CD14-positive monocyte (primary cell): ENCODE data around the gene KDR. TPM values are rescaled to one million over a fixed set of nuclear protein-coding genes. Genes with fewer than 3 reads are reported as not detected.

Source experiments
- DNase-seq, 3 donors: peaks; one replicate each; pipeline ENCODE4 v3.0.0-alpha.2; 2011 to 2022
- H2AFZ ChIP-seq: 2 replicates; pipeline ENCODE4 v1.6.0; 2012; ENCODE audit warnings: mild to moderate bottlenecking, low read depth, low read length, inconsistent platforms; ENCODE audit not compliant: insufficient read depth, poor library complexity, severe bottlenecking
- H3K27ac ChIP-seq, 2 donors: 1 replicate in 1 of 2; 2 replicates in 1 of 2; pipeline ENCODE4 v1.5.1; 2012 to 2013; ENCODE audit warnings: low read length in 2 of 2, control low read depth in 1 of 2, inconsistent platforms in 1 of 2, low read depth in 1 of 2, mild to moderate bottlenecking in 1 of 2
- H3K27me3 ChIP-seq, 2 donors: one replicate each; pipeline versions ENCODE4 v1.6.0 to v1.6.1; 2011 to 2013; ENCODE audit warnings: low read length in 2 of 2; ENCODE audit not compliant: control insufficient read depth in 2 of 2, insufficient read depth in 2 of 2
- H3K36me3 ChIP-seq, 2 donors: replicated peaks in 1 of 2; 1 replicate in 1 of 2; 2 replicates in 1 of 2; pipeline versions ENCODE4 v1.5.1 to v1.6.1; 2012 to 2013; ENCODE audit warnings: low read length in 2 of 2, control low read depth in 1 of 2, inconsistent platforms in 1 of 2, mild to moderate bottlenecking in 1 of 2; ENCODE audit not compliant: insufficient read depth in 2 of 2, control insufficient read depth in 1 of 2
- H3K4me1 ChIP-seq, 2 donors: 1 replicate in 1 of 2; 2 replicates in 1 of 2; pipeline versions ENCODE4 v1.5.1 to v1.6.1; 2012 to 2013; ENCODE audit warnings: low read length in 2 of 2, control low read depth in 1 of 2, inconsistent platforms in 1 of 2, mild to moderate bottlenecking in 1 of 2, moderate library complexity in 1 of 2; ENCODE audit not compliant: insufficient read depth in 2 of 2, control insufficient read depth in 1 of 2
- H3K4me2 ChIP-seq: replicated peaks from 2 replicates; pipeline ENCODE3; 2012; ENCODE audit warnings: low read length, moderate library complexity, mild to moderate bottlenecking; ENCODE audit not compliant: poor library complexity, severe bottlenecking; ENCODE audit errors: extremely low read depth
- H3K4me3 ChIP-seq, 3 experiments: fragments of 200-600 bp in 1 of 3; sonication (generic) in 1 of 3; replicated peaks in 1 of 3; 1 replicate in 2 of 3; 2 replicates in 1 of 3; pipeline ENCODE4 v1.5.1; 2011 to 2013; ENCODE audit warnings: low read length in 3 of 3, mild to moderate bottlenecking in 3 of 3, control low read depth in 2 of 3, low read depth in 2 of 3, inconsistent platforms in 1 of 3, moderate library complexity in 1 of 3
- H3K79me2 ChIP-seq: 2 replicates; pipeline ENCODE4 v1.6.0; 2012; ENCODE audit warnings: mild to moderate bottlenecking, control low read depth, inconsistent platforms, low read length, moderate library complexity; ENCODE audit not compliant: insufficient read depth
- H3K9ac ChIP-seq: 2 replicates; pipeline ENCODE4 v1.6.0; 2017; ENCODE audit warnings: low read length, mild to moderate bottlenecking; ENCODE audit not compliant: insufficient read depth, poor library complexity, severe bottlenecking
- H3K9me3 ChIP-seq, 2 donors: replicated peaks in 1 of 2; 1 replicate in 1 of 2; 2 replicates in 1 of 2; pipeline versions ENCODE4 v1.5.1 to v1.6.1; 2012 to 2013; ENCODE audit warnings: low read length in 2 of 2, control low read depth in 1 of 2; ENCODE audit not compliant: control insufficient read depth in 1 of 2, insufficient read depth in 1 of 2
- H4K20me1 ChIP-seq: 2 replicates; pipeline ENCODE4 v1.6.0; 2012; ENCODE audit warnings: mild to moderate bottlenecking, low read length, control low read depth, moderate library complexity; ENCODE audit not compliant: insufficient read depth
- H3K27ac Mint-ChIP-seq, 7 donors: one replicate each; pipeline ENCODE4 v1.8.0; 2020; ENCODE audit warnings: mild to moderate bottlenecking in 7 of 7, mixed read lengths in 7 of 7, moderate library complexity in 6 of 7, inconsistent platforms in 2 of 7
- H3K27me3 Mint-ChIP-seq, 3 donors: one replicate each; pipeline ENCODE4 v1.8.0; 2021 to 2022; ENCODE audit warnings: low read depth in 3 of 3, mild to moderate bottlenecking in 3 of 3, mixed read lengths in 3 of 3, moderate library complexity in 3 of 3, inconsistent platforms in 1 of 3
- H3K36me3 Mint-ChIP-seq, 2 donors: one replicate each; pipeline ENCODE4 v1.8.0; 2020; ENCODE audit warnings: mixed read lengths in 2 of 2, inconsistent platforms in 1 of 2, mild to moderate bottlenecking in 1 of 2
- H3K4me1 Mint-ChIP-seq: one replicate; pipeline ENCODE4 v1.8.0; 2020; ENCODE audit warnings: mild to moderate bottlenecking, mixed read lengths
- H3K4me3 Mint-ChIP-seq, 2 donors: one replicate each; pipeline ENCODE4 v1.8.0; 2020; ENCODE audit warnings: mild to moderate bottlenecking in 2 of 2, mixed read lengths in 2 of 2, moderate library complexity in 1 of 2
- H3K9me3 Mint-ChIP-seq, 7 donors: one replicate each; pipeline ENCODE4 v1.8.0; 2020 to 2022; ENCODE audit warnings: mixed read lengths in 7 of 7, mild to moderate bottlenecking in 6 of 7, moderate library complexity in 6 of 7, inconsistent platforms in 2 of 7
- CTCF ChIP-seq: fragments of 200-600 bp; IDR thresholded peaks from one replicate; pipeline ENCODE4 v1.8.0; 2022; ENCODE audit warnings: antibody characterized with exemption, mild to moderate bottlenecking
- WGBS: methylation state at CpG from one replicate; pipeline ENCODE4 v1.1.5; 2013; ENCODE audit warnings: missing lambda C conversion rate; ENCODE audit not compliant: insufficient coverage; 5-methylcytosine and 5-hydroxymethylcytosine counted together
- intact Hi-C, 2 donors: fragments of 100-400 bp; cut with micrococcal nuclease; formaldehyde crosslinking; loops; one replicate each; pipeline versions ENCODE4 v1.15.0 to v1.15.1; 2023
- polyA plus RNA-seq, 3 donors: library from polyadenylated mRNA; depleted of rRNA in 1 of 3; unstranded in 2 of 3; stranded (reverse) in 1 of 3; fragments of 300-500 nt in 2 of 3; fragments of >200 nt in 1 of 3; fragmentation: Illumina TruSeq in 2 of 3; gene quantifications; 1 replicate in 2 of 3; 2 replicates in 1 of 3; pipeline ENCODE4 v1.2.3, GENCODE V29; 2012 to 2021

Gene KDR
- polyA plus RNA-seq, 3 donors = not detected

GRCh38 chr4:55038176-55038890, 87.1 kb downstream of the KDR start:
- 33% methylated on average over 2 of the region's 2 CpGs for WGBS
- Histone ChIP-seq H3K27ac (no peak overlapping the region), H3K4me2 (no peak overlapping the region), H3K9me3 (peaks cover 4% of the 10 kb centered on the region in 2 donors), H4K20me1 (no peaks in the 10 kb centered on the region), H2AFZ (no peak overlapping the region), H3K4me1 (no peaks in the 10 kb centered on the region), H3K79me2 (no peaks in the 10 kb centered on the region), H3K27me3 (no peaks in the 10 kb centered on the region), H3K9ac (no peak overlapping the region), H3K36me3 (no peaks in the 10 kb centered on the region), H3K4me3 (no peak overlapping the region)
- Mint-ChIP-seq H3K4me1 (no peaks in the 10 kb centered on the region), H3K4me3 (no peak overlapping the region), H3K9me3 (peaks cover 2 to 26% (median 10%) of the 10 kb centered on the region in 7 donors), H3K36me3 (no peaks in the 10 kb centered on the region), H3K27ac (no peak overlapping the region), H3K27me3 (peaks cover 1 to 3% (median 2%) of the 10 kb centered on the region in 3 donors)
- TF ChIP-seq CTCF = no peak
- DNase-seq = no peak
- intact Hi-C loops = no loop called here

GRCh38 chr4:55037728-55038127, 87.7 kb downstream of the KDR start:
- H3K27me3 ChIP-seq = no peaks in the 10 kb centered on the region
- WGBS = no CpG with 5 or more reads among the region's 1 CpG
- no peaks in the 10 kb centered on the region for H3K36me3 Mint-ChIP-seq
- H2AFZ ChIP-seq = no peak overlapping the region
- TF ChIP-seq CTCF = no peak
- H3K9me3 Mint-ChIP-seq = peaks cover 2 to 26% (median 12%) of the 10 kb centered on the region in 7 donors
- H3K4me3 Mint-ChIP-seq = no peak overlapping the region
- DNase-seq = no peak
- H3K9me3 ChIP-seq = peaks cover 4% of the 10 kb centered on the region in 2 donors
- H3K79me2 ChIP-seq = no peaks in the 10 kb centered on the region
- no peaks in the 10 kb centered on the region for H3K4me1 ChIP-seq
- H3K27ac Mint-ChIP-seq = no peak overlapping the region
- no peaks in the 10 kb centered on the region for H3K4me1 Mint-ChIP-seq
- no peak overlapping the region for H3K27ac ChIP-seq
- H3K27me3 Mint-ChIP-seq = peaks cover 1 to 3% (median 2%) of the 10 kb centered on the region in 3 donors
- H3K9ac ChIP-seq = no peak overlapping the region
- no peaks in the 10 kb centered on the region for H4K20me1 ChIP-seq
- H3K4me2 ChIP-seq = no peak overlapping the region
- intact Hi-C loops = no loop called here
- H3K4me3 ChIP-seq = no peak overlapping the region
- no peaks in the 10 kb centered on the region for H3K36me3 ChIP-seq
